Measurements from ENCODE around the gene PIAS4.

Gene PIAS4

GRCh38 chr19:3983542-3983914 is 24.0 kb upstream of the PIAS4 start:
- no peak for DNase-seq (ENCODE audit: low read depth)
- TF ChIP-seq, protein P1, sequence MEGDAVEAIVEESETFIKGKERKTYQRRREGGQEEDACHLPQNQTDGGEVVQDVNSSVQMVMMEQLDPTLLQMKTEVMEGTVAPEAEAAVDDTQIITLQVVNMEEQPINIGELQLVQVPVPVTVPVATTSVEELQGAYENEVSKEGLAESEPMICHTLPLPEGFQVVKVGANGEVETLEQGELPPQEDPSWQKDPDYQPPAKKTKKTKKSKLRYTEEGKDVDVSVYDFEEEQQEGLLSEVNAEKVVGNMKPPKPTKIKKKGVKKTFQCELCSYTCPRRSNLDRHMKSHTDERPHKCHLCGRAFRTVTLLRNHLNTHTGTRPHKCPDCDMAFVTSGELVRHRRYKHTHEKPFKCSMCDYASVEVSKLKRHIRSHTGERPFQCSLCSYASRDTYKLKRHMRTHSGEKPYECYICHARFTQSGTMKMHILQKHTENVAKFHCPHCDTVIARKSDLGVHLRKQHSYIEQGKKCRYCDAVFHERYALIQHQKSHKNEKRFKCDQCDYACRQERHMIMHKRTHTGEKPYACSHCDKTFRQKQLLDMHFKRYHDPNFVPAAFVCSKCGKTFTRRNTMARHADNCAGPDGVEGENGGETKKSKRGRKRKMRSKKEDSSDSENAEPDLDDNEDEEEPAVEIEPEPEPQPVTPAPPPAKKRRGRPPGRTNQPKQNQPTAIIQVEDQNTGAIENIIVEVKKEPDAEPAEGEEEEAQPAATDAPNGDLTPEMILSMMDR (conservative IDR thresholded peaks at IDR 0.05; ENCODE audit: low read depth, low read length): no peak
- peak overlapping the region; percentile 98 for H3K4me3 ChIP-seq (ENCODE audit: low read depth, low read length)

DNA sequence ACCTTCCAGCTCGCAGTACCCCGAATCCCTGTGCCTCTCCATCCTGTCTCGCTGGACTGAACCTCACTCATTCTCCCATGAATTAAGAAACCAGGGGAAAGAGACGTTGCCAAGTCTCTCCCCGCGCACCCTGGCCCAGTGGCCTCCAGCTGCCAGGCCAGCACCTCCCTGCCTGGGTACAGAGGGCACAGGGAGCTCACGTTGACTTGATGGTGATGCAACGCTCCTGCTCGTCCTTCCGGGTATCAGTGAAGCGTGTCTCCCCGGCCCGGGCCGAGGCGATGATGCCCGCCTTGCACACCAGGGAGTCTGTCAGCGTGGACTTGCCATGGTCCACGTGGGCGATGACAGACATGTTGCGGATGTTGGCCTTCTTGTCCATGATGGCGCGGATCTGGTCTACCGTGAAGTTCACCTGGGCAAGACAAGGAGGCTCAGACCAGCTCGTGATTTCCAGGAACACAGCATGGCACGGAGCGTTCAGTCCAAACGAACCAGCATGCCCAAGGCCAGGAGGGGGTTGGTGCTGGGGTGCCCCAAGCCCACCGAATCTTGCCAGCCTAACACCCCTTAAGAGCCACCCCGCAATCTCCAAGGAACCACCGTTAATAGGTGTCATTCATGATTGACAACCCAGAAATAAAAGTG is 23.5 kb upstream of the PIAS4 start:
- peak overlapping the region; percentile 98 for H3K4me3 ChIP-seq (ENCODE audit: low read depth, low read length)
- DNase-seq (ENCODE audit: low read depth): peak; percentile 75
- TF ChIP-seq, protein P1 (conservative IDR thresholded peaks at IDR 0.05; ENCODE audit: low read depth, low read length): no peak

DNA sequence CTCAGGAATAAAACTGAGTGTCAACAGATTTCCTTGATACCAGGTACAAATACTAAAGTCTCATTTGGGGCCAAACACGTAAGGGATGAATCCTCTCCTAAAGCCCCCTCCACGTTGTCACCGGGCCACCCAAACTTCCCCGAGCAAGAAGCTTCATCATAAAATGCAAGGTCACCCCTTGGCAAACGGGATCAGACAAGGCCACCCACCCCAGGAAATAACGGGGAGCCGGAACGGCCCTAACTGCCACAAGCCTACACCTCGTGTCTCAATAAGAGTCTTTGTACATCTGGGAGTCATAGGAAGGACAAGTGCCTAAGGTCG is 23.0 kb upstream of the PIAS4 start:
- peak overlapping the region; percentile 98 for H3K4me3 ChIP-seq (ENCODE audit: low read depth, low read length)
- DNase-seq (ENCODE audit: low read depth): no peak
- TF ChIP-seq, protein P1 (conservative IDR thresholded peaks at IDR 0.05; ENCODE audit: low read depth, low read length): no peak

DNA sequence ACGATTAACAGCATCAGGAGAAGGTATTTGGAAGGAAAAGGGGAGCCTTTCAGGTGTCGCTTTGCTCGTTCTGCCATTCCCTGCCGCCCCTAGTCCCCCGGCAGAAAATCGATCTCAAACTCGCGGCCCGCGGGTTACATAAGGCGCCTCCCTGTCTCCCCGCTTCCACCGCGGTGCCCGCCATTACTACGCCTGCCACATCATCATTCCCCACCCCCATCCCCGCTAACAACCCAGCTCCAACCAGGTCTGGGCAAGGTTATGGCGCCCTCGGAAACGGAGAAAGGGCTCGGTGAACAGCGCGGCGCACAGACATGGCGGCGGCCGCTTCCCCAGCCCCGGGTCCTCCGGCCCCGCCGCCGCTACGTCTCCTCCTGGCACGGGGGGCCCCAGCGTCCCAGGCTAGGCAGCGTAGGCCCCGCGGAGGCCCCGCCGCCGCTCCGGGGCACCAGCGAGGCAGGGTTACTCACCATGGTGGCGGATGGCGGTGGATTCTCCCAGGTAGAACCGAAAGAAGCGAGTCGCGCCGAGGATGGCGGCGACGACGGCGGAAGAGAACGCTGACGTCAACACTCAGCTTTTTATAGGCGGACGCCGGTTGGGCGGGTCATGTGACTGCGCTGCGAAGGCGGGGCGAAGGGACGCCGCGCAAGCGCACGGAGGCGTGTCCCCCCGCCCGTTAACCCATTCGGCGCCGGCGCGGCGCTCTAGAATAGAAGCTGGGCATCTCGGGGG is 22.5 kb upstream of the PIAS4 start, which contains the start of gene EEF2:
EEF2 (minus strand) TSS at position 556 of the 735 bp plus-strand sequence; CDS start at position 473, 83 bp downstream.
- peak within 1 kb of the TSS; percentile 98 for H3K4me3 ChIP-seq (ENCODE audit: low read depth, low read length)
- DNase-seq (ENCODE audit: low read depth): peak; percentile 93
- TF ChIP-seq, protein P1 (conservative IDR thresholded peaks at IDR 0.05; ENCODE audit: low read depth, low read length): no peak

DNA sequence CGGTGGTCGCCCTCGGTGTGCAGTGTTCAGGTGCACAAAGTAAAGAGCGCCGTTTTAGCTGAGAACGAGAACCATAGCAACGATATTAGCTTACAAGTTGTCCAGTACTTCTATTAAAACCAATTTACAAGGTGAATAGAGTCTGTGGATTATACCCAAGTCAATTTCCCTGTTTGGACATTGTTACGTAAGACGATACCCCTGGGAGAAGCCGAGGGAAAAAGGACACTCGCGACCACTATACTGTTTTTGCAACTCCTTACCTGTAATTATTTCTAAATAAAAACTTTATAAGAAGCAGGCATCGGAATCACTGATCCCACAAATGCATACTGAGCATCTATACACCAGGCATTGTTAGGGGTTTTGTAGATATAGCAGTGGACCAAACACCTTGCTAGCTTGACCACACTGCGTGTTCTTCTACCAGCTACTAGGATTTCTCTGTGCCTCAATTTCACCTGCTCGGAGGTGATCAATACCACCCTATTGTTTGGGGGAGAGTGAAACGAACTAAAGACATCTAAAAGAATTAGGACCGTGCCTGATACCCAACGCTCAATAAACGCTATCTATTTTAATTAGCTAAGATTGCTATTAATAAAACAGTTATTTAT is 21.8 kb upstream of the PIAS4 start:
- peak overlapping the region; percentile 98 for H3K4me3 ChIP-seq (ENCODE audit: low read depth, low read length)
- TF ChIP-seq, protein P1 (conservative IDR thresholded peaks at IDR 0.05; ENCODE audit: low read depth, low read length): no peak
- DNase-seq (ENCODE audit: low read depth): no peak

GRCh38 chr19:3986260-3987041 is 21.1 kb upstream of the PIAS4 start:
- peak; percentile 89 for DNase-seq (ENCODE audit: low read depth)
- TF ChIP-seq, protein P1 (conservative IDR thresholded peaks at IDR 0.05; ENCODE audit: low read depth, low read length): peak; percentile 60
- peak overlapping the region; percentile 98 for H3K4me3 ChIP-seq (ENCODE audit: low read depth, low read length)

All from choroid plexus epithelial cell (primary cell).